Activated CD4-positive, alpha-beta T cell treated with anti-CD3 and anti-CD28 coated beads, Interleukin-2, amount 50 U/mL, for 24 hours (primary cell): ENCODE data around the gene PPL.
"Not testable (repeated sequence)": the region's sequence is repeated elsewhere in the genome, so short reads cannot be mapped to it uniquely, and the experiment has no call there.

Source experiments
- DNase-seq, 2 donors: peaks; one replicate each; pipeline ENCODE4 v3.0.0-alpha.2; 2020; ENCODE audit warnings: low read depth in 1 of 2, low spot score in 1 of 2

Gene PPL

DNA sequence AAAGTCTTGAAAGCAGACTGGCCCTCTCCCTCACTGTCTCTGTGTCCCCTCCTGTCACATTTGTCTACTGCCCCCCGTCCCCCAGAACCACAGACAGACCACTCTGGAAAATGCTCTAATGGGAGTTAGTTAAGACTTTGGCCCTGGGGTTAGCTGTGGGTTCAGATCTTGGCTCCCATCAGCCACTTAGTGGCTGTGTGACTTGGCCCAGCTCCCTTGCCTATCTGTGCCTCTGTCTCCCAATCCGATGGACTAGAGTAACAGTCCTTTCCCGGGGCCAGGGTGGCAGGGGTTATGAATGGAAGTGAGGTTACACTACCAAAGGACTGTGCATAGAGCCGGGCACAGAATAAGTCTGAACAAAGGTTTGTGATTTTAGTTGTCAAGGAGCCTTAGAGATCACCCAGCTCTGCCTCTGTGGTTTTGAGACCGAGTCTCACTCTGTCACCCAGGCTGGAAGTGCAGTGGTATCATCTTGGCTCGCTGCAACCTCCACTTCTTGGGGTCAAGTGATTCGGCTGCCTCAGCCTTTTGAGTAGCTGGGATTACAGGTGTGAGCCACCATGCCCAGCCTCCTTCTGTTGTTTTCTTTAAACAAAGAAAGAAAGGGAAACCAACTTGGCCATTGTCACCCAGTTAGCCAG is 23.7 kb downstream of the PPL start:
- no peak for DNase-seq

DNA sequence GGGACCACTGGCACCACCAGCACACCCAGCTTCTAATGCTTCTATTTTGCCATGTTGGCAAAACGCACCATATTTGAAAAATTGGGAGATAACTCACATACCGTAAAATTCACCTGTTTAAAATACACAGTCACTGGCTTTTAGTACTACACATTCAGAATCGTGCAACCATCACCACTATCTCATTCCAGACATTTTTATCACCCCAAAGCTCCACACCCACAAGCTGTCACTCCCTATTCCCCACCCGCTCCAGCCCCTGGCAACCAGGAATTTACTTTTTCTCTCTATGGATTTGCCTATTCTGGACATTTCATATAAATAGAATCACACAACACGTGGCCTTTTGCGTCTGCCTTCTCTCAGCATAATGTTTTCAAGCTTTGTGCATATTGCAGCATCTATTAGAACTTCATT is 25.0 kb downstream of the PPL start:
- DNase-seq: no peak

DNA sequence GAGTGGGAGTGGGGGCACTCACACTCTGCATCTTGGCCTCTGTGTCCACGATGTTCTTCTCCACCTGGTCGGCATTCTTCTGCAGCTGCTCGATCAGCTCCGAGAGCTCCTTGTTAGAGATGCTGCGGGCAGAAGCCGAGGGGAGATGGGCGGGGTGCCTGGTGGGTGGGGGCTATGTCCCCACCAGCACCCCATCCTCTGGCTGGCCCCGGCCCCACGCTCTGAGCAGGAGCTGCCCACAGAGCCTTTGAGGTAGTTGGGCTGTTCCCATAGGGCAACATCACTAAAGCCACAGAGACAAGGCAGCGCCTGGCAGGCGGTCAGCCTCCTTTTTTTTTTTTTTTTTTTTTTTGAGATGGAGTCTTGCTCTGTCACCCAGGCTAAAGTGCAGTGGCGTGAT is 26.1 kb downstream of the PPL start:
- no peak for DNase-seq

DNA sequence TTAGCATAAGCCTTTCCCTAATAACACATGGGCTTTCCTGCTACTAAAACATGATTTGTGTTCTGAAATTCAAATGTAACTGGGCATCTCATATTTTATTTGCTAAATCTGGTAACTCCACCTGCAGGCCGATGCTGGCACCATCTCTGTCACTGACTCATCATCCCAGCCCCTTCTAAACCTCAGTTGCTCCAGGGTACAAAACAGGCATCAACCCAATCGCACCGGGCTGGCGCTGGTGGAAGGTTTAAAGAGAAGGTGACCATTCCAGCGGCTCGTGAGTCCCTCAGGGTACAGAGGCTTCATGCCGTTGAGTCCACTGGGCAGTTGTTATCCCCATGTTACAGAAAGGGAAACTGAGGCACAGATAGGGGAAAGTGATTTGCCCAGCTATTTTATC is 27.1 kb downstream of the PPL start:
- DNase-seq: no peak

DNA sequence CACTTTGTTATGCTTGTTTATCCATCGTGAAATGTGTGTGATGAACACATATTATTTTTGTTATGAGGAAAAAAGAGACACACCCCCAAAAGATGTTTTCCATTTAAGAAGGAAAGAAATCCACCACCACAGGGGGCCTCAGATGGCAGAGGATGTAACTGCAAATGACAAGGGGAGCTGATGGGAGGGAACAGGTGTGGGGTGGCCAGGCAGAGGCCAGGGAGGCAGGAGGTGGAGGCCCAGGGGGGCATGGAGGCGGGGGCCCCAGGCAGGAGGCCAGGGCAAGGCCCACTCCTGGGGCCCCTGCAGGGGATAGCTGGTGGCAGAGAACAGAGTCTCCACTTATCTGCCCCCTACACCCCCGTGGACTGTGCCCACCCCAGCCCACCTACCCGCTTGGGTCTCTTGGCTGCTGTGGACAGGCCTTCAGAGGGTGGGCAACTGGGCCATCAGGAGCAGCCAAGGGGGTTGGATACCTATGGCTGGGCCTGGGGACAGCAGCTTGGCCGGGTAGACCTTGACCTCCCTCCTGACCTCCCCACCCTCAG is 28.0 kb downstream of the PPL start:
- no peak for DNase-seq

DNA sequence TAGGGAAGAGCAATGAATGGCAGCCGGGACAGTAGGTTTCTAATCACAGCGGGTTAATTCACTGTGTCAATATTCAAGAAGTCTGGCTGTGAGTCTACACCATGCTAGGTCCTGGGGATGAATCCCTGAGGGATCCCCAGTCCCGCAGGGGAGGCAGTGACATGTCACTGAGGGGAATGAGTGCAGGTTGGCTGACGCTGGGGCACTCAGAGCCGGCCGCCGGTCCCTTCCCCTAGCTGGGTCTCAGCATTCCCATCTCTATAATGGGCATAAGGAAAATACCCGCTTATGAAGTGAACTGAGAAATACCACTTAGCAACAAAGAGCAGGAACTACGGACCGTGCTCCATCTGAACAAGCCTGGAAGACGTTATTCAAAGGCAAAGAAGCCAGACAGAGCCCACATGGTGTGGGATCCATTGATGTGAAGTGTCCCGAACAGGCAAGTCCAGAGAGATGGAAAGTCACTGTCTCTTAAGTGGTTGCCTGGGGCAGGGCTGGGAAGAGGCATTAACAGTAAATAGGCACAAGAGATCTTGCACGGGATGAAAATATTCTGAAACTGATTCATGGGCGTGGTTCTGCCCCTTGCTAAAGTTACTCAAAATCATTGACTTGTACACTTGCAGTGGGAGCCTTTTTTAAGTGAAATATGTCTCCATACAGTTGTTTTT is 31.9 kb downstream of the PPL start:
- DNase-seq: no peak

DNA sequence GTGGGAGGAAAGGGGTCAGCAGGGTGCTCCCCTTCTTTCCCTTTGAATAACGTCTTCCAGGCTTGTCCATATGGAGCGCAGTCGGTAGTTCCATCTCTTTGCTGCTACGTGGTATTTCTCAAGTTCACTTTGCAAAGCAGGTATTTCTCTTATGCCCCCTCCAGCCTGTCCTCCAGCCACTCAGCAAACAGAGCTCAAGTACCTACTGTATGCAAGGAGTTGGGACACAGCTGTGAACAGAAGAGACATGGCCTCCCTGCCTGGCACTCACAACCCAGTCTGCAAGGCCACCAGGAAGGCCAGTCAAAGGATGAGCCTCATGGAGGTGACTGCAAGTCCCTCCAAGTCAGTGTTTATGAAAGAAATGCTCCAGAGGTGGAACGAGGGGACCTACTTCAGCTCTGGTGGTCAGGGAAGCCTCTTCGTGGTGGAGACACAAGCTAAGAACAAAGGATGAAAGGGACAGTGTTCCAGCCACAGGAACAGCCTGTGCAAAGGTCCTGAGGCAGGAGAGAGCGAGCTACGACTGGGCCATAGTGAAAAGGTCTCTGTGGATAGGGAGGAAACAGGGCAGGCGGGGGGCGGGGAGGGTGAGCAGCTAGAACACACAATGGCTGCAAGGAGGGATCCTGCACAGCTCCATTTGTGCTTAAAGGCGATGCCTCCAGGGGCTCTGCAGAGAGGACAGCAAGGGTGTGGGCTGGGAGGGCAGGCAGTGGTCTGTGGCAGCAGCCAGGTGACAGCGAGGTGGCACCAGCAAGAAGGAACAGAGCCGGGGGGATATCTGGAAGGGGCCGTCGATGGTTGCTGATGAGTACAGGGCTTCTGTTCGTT is 32.6 kb downstream of the PPL start:
- DNase-seq: no peak

DNA sequence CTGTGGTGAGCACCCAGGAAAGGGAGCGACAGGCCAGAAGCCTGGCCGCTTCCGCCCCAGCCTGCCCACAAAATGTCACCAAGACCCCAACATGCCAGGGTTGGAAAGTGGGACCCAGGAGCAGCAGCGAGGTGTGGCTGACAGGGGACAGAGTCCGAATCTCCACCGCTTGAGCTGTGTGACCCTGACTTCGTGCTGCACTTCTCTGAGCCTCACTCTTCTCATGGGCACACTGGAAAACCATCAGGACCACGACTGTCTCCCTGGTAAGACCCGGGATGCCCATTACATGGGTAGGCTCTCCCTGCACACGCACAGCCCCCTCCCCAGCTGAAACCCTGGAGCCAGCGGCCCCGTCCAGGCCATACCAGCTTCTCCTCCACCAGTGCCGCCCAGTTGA is 34.9 kb downstream of the PPL start:
- no peak for DNase-seq

DNA sequence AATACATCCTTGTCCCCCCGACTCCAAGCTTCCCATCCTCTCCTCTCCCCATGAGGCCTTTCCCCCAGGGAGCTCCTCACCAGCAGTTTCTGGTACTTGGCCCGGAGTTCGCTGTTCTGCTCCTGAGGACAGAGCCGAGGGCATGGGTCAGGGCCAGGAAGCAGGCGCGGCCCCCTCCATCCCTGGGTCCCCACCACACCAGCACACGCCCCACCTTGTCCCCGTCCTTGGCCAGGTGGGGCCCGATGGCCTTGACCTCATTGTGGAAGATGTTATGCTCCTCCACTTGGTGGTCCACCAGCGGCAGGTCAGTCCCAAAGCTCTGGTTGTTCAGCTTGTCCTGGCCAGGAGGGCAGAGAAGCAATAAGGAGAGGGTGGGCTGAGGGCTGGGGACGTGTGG is 36.2 kb downstream of the PPL start:
- DNase-seq: no peak

DNA sequence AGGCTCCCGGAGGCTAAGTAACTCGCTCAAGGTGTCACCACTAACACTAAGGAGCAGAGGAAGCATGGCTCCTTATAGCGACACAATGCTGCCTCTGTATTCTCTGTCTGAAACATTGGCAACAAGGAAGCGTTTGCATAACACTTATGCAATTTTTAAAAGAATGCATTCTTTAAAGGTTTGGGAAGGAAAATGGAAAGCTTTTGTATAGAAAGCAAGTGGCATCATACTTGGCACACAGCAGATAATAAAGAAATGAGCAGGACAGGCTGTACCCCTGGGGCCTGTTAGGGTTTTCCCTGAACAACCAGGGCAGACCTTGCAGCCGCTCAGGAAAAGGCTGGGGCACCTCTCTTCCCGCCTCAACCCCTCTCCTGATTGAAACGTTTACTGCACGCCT is 36.9 kb downstream of the PPL start:
- no peak for DNase-seq

DNA sequence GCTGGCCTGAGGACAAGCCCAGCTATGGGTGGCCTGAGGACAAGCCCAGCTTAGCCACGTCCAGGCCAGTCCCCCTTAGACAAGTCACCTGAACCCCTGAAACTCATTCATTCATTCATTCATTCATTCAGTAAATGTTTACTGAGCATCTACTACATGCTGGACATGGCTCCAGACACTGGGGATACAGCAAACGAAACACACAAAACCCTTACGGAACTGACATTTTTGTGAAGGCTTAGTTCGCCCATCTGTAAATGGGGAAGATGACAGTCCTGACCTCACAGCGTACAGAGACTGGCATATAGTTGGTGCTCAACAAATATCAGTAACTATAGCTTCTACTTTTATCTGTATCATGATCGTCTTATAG is 37.5 kb downstream of the PPL start:
- no peak for DNase-seq

DNA sequence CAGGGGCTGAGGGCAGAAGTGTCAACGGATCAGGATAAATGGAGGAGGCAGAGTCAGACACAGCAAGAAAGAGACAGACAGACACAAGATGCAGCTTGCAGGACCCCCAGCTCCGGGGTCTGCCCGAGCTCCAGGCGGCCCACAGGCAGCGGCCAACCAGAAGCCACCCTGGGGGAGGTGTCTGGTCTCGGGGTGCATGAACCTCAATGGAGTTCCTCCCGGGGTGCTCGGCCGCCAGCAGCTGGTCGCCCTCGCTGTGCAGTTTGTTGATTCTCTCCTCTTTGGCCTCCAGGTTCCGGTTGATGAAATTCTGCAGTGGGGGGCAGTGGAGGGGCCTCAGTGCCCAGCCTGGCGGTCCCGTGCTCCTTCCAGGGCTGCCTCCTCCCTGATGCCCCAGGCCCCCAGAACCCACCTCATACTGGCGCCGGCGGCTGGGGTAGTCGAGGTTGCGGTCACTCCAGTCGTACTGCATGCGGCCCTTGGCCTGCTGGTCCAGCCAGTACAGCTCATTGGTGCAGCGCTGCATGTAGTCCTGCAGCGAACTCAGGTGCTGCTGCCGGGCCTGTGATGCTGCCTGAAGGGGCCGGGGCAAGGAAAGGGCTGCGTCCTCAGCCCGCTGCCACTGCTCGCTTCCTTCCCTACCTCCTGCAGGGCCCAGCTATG is 38.0 kb downstream of the PPL start:
- no peak for DNase-seq

DNA sequence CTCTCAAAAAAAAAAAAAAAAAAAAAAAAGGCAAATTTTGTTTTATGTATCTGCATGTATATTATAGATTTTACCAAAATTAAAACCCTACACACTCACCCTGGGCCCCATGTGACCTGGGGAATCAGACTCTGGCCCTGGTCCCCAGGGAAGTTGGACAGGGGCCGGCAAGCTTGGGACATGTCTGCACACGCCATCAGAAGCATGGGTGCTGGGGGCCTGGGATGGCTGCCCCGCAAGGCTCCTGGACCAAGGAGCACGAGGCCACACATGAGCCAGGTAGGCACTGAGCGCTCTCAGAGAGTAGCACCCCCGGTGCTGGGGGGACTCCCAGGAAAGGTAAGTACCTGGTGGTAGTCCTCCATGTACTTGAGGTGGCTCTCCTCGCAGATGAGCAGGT is 39.6 kb downstream of the PPL start:
- no peak for DNase-seq

DNA sequence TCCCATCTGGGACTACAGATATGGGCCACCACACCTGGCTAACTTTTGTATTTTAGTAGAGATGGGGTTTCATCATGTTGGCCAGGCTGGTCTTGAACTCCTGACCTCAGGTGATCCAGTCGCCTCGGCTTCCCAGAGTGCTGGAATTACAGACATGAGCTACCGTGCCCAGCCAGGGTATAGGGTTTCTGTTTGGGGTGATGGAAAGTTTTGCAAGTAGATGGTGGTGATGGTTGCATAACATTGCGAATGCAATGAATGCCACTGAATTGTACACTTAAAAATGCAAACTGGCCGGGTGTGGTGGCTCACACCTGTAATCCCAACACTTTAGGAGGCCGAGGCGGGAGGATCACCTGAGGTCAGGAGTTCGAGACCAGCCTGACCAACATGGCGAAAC is 40.2 kb downstream of the PPL start:
- not testable (repeated sequence) for DNase-seq

DNA sequence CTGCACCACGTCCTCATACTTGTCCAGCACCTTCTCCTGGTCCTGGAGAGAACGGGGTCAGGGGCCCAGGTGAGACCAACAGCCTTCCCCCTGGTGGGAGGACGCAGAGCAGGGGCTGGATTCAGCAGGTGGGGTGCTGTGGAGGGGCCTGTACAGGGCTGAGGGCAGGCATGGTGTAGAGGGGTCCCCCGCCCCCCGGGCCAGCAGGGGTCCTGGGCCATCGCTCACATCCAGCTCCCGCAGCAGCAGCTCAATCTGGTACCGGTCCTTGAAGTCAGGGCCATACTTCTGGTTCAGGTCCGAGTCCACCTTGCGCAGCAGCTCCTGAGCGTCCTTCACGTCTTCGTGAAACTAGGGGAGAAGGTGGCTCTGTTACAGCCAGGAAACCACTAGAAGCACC is 41.6 kb downstream of the PPL start:
- DNase-seq: no peak

DNA sequence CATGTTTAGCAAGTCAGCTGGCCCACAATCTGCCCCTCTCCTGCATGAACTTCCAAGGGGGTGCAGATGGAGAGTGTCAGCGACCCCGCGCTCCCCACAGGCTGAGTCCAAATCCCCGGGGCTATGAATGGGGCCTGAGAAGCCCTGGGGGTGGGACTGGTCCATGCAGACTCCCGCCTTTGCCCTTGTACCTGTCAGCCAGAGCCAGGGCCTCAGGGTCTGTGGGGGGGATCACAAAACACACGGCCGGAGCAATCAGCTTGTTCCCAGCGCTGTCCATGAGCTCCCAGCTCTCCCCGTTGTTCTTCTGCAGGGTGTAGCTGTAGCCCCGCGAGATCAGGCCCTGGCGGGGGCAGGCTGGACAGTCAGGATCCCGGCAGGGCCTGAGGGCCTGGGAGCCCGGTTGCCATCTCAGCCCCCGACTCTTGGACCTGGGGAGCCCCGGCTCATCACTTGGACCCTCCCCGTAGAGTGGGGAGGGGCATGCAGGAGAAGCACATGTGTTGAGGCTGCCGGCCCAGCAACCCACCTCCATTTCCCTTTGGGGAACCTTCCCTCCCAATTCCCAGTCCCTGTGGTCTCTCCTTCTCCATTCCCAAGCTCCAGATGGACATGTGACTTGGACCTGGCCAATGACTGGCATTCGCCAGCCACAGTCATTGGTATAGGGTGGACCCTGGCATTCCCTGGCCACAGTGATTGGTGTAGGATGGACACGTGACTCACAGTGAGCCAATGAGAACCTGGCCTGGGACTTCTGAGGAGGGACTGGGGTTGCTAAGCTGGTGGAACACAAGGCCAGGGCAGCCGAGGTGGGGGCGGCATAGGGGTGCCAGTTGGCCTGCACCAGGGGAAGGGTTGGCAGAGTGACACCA is 42.4 kb downstream of the PPL start:
- no peak for DNase-seq

DNA sequence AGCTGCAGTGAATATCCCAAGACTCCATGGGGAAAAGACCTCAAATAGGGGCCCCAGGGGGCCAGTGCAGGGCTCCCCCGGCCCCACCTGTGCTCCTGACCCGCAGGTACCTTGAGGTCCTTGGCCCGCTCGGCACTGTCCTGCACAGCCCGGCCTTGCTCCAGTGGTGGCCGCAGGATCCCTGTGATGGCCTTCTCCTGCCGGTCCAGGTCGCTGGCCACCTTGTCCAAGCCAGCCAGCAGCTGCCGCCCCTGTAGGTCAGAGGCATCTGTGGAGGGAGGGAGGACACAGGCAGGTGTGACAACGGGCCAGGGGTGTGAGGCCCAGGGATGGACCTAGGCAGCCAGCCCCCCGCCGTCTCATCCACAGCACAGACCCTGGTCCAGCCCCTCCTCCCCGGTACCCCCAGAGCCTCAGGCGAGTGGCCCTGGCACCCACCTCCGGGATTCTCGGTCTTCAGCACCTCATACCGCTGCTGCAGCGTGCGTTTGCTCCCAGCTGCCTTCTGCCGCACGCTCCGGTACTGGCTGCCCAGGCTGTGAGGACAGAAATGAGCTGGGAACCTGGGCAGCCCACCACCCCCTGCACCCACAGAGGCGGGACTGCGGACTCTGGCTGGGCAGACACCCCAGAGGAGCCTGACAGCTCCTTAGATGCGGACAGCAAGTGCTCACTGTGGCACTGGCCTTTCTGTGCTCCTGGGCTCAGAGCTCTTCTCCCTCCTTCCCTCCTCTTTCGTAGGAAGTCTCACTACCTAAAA is 43.7 kb downstream of the PPL start:
- DNase-seq: no peak

DNA sequence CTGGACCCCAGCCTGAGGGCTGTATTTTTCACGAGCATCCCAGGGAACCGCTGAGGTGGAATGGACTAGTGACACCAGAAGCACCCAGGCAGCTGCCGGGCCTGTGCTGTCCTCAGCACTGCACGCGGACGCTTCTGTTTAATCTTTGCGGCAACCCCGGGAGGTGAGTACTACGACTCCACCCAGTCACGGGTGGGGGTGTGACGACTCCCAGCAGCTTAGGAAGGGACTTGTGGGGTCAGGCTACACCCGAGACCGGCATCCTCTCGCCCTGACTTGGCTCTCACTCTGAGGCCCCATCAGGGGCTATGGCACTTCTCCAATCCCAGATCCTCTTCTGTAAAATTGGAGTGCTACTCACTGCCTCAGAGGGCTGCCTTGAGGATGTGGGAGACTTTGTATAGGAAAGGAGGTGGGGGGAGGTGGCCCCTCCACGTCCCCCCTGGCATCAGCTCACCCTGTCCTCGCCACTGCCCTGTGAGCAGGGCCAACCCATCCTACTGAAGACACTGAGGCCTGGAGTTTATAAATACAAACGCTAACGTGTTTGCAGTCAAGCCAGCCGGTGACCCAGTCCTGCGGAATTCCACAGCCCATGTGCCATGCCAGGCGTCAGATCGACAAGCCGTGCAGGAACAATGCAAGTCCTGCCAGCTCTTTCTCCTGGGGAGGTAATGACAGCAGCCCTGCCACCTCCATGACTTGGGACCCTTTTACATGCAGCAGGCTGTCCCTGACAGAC is 44.4 kb downstream of the PPL start:
- DNase-seq: no peak

DNA sequence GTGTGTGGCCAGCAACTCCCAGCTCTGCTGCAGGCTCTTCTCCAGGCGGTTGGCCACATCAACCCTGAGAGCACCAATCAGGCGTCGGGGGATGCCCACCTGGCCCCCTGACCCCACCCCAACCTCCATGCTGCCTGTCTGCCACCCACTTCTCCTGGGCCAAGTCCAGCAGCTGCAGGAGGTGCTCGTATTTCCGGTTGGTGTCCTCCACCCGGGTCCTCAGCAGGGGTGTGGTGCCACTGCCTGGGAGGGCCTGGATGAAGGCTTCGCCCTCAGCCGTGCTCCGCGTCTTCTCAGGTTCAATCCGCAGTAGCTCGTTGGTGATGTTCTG is 45.1 kb downstream of the PPL start:
- no peak for DNase-seq
